ENCODE results near the gene CLCF1.

DNA sequence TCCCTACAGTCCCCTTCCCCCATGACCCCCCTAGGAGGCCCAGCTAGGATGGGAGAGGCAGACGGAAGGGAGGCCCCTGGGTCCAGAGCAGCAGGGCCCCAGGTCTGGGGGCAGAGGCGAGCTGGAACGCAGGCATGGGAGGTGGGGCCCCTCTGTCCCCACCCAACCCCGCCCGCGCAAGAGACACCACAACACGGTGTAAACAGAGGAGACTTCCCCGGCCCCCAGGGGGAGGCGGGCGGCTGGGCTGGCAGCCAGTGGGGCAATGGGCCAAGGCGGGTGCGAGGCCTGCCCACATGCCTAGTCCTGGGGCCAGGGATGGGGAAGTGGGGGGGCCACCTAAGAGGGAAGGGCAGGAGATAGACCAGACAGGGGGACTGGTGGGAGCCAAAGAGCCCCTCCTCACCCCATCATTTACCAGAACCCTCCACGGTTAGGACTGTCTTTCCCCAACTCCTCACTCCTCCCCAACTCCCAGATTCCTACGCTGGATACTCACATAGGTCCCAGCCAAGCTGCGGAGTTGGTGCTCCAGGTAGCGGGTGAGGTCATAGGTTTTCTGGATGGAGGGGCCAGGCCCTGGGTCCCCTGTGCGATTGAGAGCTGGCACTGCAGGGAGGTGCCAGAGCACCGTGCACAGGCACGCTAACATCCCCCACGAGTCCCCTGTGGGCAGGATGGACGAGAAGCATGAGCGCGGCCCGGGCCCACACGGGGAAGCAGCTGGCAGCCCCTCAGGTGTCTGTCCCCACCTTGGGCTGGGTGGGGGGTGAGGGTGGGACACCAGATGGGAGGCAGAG, 6.2 kb downstream of the CLCF1 start:
- TF ChIP-seq, protein P1, sequence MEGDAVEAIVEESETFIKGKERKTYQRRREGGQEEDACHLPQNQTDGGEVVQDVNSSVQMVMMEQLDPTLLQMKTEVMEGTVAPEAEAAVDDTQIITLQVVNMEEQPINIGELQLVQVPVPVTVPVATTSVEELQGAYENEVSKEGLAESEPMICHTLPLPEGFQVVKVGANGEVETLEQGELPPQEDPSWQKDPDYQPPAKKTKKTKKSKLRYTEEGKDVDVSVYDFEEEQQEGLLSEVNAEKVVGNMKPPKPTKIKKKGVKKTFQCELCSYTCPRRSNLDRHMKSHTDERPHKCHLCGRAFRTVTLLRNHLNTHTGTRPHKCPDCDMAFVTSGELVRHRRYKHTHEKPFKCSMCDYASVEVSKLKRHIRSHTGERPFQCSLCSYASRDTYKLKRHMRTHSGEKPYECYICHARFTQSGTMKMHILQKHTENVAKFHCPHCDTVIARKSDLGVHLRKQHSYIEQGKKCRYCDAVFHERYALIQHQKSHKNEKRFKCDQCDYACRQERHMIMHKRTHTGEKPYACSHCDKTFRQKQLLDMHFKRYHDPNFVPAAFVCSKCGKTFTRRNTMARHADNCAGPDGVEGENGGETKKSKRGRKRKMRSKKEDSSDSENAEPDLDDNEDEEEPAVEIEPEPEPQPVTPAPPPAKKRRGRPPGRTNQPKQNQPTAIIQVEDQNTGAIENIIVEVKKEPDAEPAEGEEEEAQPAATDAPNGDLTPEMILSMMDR (IDR thresholded peaks at IDR 0.05) = no peak
- TF ChIP-seq POLR2AphosphoS5 (IDR thresholded peaks at IDR 0.05) = peak in 3 of 4 donors; percentile 24 to 63 (median 54)
- TF ChIP-seq POLR2A (IDR thresholded peaks at IDR 0.05) = no peak
